GM21717 (cell line): ENCODE results near the gene GOLGA8Q.
"Not testable (repeated sequence)": the region's sequence is repeated elsewhere in the genome, so short reads cannot be mapped to it uniquely, and the experiment has no call there.

Source experiments
- ATAC-seq: cut with Tn5 transposase; IDR thresholded peaks from one replicate; pipeline ENCODE4 v1.9.1; 2021; ENCODE audit warnings: mild to moderate bottlenecking, moderate library complexity; ENCODE audit not compliant: unreplicated experiment

GOLGA8Q gene

GRCh38 chr15:30551750-30552149 lies at the start of gene GOLGA8Q:
GOLGA8Q (plus strand) TSS chr15:30552050; CDS start chr15:30552078, 28 bp downstream.
- not testable (repeated sequence) for ATAC-seq

GRCh38 chr15:30502904-30503781 lies 48.7 kb upstream of the GOLGA8Q start:
- ATAC-seq, result not testable (repeated sequence)

GRCh38 chr15:30504162-30504843 lies 47.5 kb upstream of the GOLGA8Q start:
- not testable (repeated sequence) for ATAC-seq

- ATAC-seq, result not testable (repeated sequence)
Observed at GRCh38 chr15:30514545-30514944, 37.3 kb upstream of the GOLGA8Q start.

GRCh38 chr15:30523453-30524243 lies 28.2 kb upstream of the GOLGA8Q start:
- ATAC-seq, result not testable (repeated sequence)

GRCh38 chr15:30525912-30526311 lies 25.9 kb upstream of the GOLGA8Q start:
- ATAC-seq, result not testable (repeated sequence)

- not testable (repeated sequence) for ATAC-seq
Observed at GRCh38 chr15:30529049-30529448, 22.8 kb upstream of the GOLGA8Q start.

GRCh38 chr15:30566949-30567348 lies 15.1 kb downstream of the GOLGA8Q start:
- ATAC-seq, result not testable (repeated sequence)

GRCh38 chr15:30573012-30573491 lies 21.2 kb downstream of the GOLGA8Q start:
- not testable (repeated sequence) for ATAC-seq

- ATAC-seq, result not testable (repeated sequence)
Observed at GRCh38 chr15:30579394-30579970, 27.6 kb downstream of the GOLGA8Q start.

GRCh38 chr15:30580716-30581115 lies 28.9 kb downstream of the GOLGA8Q start:
- ATAC-seq, result not testable (repeated sequence)

GRCh38 chr15:30598953-30599352 lies 47.1 kb downstream of the GOLGA8Q start:
- ATAC-seq, result not testable (repeated sequence)

GRCh38 chr15:30603796-30604195 lies 51.9 kb downstream of the GOLGA8Q start, which contains the start of gene GOLGA8H:
GOLGA8H (plus strand) TSS chr15:30604028; CDS start chr15:30604126, 98 bp downstream.
- ATAC-seq, result not testable (repeated sequence)
